CD4-positive, alpha-beta T cell treated with Interleukin-4 for 1 hour (primary cell): ENCODE measurements around the gene AQP12A.

Experiments used
- DNase-seq, 2 donors: peaks; one replicate each; pipeline ENCODE4 v3.0.0-alpha.2; 2020 to 2022

Gene AQP12A

DNA sequence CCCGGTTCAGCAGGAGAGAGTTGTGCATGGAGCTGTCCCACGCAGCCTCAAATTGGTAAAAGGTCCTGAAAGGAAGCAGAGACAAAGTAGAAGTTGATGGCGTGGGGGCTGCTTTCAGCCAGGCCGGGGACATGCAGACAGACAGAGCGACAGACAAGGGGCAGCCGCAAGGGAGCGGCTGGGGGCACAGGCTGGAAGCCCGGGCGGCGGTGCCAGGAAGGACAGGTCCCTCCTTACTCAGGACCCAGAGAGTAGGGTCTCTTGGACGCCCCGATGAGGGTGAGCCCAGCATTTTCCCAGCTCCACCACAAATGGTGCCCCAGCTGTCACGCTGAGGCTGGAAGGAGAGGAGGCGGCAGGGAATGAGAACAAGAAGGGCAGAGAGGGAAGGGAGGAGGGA is 35.2 kb downstream of the AQP12A start:
- no peak for DNase-seq

GRCh38 chr2:240727439-240727838 is 35.8 kb downstream of the AQP12A start:
- DNase-seq: no peak

GRCh38 chr2:240727913-240728312 is 36.2 kb downstream of the AQP12A start:
- DNase-seq: no peak

DNA sequence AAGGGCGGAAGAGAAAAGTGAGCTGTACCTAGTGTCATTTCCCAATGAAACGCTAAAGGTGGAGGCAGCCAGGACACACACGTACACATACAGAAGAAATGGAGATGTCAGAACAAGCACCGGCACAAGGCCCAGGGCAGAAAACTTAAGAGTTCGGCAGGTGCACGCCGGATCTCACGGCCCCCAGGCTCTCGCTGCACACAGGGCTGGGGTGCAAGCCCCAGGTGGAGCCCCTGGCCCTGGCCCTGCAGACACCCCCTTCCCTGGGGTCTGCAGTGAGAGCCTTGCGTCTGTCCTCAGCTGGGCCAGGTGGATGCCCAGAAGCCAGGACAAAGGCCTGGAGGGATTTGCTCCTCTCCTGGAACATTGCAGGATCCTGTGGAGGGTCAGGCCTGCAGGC is 36.7 kb downstream of the AQP12A start:
- DNase-seq: no peak

- no peak for DNase-seq
These were observed 37.2 kb downstream of the AQP12A start for GRCh38 chr2:240728827-240729226.

DNA sequence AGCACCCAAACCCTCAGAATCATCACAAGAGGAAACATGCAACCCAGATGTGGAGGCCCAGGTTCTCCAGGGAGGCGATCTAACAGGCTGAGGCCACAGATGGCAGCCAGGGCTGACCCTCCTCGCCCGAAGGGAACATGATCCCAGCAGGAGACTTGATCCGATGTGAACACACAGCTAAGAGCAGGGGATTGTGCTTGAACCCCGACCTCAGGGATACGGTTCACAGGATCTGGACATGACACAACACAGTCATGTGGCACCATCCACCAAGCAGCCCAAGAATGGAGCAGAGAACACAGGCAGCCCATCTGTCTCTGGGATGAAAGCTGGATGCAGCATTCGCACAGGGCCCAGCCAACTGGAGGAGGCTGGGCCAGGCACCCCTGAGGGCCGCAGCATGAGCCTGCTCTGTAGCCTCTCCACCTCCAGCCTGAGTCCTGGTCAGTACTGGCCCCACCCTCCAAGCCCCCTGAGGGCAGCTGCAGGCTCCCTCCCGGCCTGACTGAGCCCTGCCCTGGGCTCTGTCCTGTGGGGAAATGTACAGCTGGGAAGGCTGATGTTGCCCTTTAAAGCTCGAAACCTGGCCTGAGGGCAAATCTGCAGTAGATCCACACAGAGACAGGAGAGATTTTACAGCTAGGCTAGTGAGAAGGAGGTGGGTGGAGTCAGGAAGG is 39.0 kb downstream of the AQP12A start:
- no peak for DNase-seq

DNA sequence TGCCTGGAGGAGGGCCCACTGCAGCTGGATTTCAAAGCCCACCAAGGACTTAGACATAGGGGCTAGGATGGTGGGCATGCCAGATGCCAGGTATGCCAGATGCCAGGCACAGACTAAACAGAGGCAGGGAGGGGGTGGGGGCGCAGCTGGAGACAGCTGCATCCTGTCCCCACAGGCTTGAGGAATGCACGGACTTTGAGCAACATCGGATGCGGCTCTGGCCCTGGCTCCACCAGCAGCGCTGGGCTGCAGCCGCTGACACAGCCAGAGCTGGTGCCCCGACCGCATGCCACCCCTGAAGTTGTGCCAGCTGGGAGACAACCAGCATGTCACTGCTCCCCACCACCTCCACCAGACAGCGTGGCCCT is 39.5 kb downstream of the AQP12A start:
- DNase-seq: no peak

DNA sequence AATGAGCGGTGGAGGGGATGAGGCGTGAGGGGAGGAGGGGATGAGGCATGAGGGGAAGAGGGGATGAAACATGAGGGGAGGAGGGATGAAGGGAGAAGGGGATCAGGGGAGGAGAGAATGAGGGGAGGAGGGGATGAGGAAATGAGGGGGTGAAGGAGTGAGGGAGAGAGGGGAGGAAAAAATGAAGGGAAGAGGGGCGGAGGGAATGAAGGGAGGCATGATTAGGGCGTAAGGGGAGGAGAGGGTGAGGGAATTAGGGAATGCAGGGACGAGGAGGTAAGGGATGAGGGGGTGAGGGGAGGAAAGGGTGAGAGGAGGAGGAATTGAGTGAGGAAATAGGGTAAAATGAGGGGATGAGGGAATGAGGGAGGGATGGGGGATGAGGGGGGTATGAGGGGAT is 40.5 kb downstream of the AQP12A start:
- DNase-seq: no peak

- DNase-seq: no peak
These were observed 41.4 kb downstream of the AQP12A start for GRCh38 chr2:240732911-240733622.

- peak in 1 of 2 donors; percentile 15 for DNase-seq
These were observed 42.3 kb downstream of the AQP12A start for GRCh38 chr2:240733803-240734495.

GRCh38 chr2:240734756-240735155 is 43.1 kb downstream of the AQP12A start:
- no peak for DNase-seq

GRCh38 chr2:240735476-240735875 is 43.8 kb downstream of the AQP12A start:
- no peak for DNase-seq

DNA sequence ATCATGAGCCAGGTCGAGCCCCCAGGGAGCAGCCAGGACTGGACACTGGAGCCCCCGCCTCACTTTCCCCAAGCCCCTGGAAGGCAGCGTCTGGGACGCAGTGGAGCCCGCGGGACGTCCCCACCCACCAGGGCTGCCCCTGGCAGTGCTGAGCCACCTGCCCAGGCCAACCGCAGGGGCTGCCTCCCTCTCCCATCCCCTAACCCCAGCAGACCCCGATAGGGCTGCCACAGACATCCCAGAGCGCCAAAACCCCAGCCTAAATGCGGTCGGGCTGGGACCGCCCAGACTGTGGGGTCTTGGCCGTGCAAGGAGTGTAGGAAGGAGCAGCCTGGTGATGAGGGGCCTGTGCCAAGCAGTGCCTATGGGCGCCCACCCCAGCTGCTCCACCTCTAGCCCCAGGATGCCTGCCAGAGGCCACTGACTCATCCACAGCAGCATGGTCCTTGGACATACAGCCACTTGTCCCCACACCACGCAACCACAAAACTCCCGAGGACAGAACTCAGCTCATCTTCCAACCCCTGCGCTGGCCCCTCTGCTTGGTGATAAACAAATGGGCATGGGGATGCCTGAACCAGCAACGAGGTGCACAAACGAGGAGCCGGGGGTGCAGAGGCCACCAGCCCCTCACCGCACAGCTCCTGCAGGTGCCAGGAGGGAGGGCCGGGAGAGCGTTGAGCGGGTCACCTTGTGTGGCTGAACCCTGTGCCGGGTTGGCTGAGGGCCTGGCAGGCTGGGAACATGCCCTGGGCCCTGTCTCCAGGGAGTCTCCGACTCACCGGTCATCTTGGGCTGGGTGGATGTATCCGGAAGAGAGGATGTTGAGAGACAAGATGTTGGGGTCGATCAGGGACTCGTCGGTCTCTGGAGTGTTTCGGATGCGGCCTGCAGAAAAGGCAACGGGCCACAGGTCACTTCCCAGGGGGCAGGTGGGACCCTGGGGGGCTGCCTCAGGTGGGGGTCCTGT is 44.9 kb downstream of the AQP12A start:
- DNase-seq: no peak

DNA sequence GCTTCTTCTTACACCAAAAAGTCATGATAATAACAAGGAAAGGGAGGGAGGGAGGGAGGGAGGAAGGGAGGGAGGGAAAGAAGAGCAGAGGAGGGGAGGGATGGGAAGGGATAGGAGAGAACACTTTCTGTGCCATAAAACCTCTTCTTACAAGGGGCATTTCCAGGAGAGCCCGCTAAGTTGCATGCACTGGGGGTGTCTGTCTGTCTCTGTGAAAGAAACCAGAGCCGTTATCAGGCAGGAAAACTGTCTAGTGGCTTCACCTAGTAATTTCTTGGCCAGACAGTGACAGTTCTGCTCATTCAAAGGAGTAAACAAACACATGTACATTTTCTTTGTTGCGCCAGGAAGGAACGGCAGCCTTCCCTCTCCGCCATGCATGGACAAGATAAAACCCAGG is 45.8 kb downstream of the AQP12A start:
- no peak for DNase-seq

DNA sequence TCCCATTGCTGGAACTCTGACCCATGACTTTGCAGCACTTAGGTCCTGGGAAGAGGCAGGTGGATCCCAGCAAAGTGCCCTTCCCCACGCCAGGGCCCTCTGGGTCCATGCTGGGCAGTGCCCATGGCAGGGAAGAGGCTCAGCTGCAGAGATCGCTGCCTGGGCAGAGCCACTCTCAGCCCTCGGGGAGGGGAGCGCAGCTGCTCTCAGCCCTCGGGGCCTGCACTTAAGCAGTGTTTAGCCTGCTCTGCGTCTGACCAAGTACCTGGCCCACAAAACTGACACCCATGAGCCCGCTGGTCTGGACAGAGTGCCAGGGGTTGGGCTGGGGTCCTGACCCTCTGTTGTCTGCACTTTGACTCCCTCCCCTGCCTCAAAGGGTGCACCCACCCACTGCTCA is 46.3 kb downstream of the AQP12A start:
- no peak for DNase-seq

- peak; percentile 29 to 37 for DNase-seq
These were observed 48.1 kb downstream of the AQP12A start for GRCh38 chr2:240739797-240740196.

DNA sequence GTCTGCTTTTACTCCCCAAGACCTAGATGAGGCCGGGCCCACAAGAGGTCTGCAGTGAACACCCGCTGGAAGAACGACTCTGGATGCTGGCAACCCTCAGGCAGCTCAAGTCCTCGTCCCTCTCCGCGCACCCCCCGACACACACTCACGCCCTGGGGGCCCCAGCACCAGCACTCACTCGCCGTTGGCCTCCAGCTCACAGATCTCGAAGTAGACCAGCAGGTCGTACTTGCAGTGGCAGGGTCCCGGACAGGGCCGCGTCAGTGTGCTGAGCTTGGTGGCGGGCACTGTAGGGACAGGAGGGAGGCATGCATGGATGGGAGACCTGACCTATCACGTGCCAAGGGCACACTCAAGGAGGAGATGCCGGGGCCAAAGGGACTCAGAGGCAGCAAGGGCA is 49.4 kb downstream of the AQP12A start:
- no peak for DNase-seq

DNA sequence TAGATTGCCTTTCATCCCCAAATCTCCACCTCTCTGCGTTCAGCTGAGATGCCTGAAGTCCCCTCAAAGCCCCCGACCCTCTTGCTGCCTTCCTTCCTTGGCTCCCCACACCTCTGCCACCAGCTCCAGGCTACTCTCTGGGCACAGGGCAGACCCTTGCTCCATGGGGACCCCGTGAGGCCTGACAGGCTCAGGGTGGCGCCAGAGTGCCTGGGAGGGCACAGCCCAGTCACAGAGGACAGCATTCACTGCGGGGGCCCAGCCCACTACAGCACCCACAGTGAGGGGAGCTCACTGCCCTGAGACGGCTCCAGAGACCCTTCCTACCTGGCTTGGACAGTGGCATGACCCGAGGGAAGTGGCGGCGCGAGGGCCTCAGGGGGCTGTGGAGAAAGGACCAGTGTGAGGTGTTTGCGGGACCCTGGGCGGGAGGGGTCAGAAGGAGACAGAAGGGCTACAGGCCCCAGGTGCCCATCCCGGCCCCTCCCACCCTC is 51.0 kb downstream of the AQP12A start:
- no peak for DNase-seq

- DNase-seq: no peak
These were observed 53.8 kb downstream of the AQP12A start for GRCh38 chr2:240745456-240745855.

DNA sequence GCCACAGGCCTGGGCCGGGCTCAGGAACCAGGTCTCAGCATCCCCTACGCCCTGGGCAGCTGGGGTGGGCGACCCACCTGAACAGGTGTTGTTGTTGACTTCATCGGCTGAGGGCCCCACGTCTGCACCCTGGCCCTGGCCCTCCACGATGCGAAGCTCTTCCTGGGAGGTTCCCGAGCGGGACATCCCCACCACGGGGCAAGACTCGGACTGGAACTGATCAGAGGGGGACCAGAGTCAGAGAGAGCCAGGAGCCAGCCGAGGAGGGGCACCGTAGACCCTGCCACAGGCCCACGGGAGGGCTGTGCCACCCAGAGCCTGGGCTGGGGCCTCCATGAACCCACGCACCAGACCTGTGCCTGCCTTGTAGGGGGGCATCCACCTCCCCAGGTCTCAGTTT is 54.3 kb downstream of the AQP12A start:
- DNase-seq: no peak

DNA sequence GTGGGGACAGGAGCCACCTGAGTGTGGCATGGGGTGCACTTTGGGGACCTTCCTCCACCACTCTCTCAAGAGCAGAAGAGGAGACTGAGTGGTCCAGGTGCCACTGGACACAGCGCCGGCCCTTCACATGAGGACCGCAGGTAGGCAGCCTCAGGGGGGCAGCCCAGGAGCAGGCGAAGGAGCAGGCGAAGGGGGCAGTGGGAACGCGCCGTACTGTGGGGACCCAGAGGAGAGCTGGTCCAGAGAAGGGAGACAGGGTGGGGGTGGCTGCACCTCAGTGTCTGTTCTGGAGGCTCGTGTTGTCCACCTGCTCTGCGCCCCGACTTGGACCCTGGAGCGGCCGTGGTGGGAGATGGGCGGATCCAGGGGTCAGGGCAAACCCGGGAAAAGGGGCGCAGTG is 55.0 kb downstream of the AQP12A start:
- no peak for DNase-seq

GRCh38 chr2:240747256-240747655 is 55.6 kb downstream of the AQP12A start:
- DNase-seq: no peak
